CD4-positive, alpha-beta T cell treated with Interleukin-17A for 1 hour (primary cell): Measurements from ENCODE around the gene KIF19.

Experiments used
- DNase-seq: peaks from one replicate; pipeline ENCODE4 v3.0.0-alpha.2; 2020

The KIF19 gene

DNA sequence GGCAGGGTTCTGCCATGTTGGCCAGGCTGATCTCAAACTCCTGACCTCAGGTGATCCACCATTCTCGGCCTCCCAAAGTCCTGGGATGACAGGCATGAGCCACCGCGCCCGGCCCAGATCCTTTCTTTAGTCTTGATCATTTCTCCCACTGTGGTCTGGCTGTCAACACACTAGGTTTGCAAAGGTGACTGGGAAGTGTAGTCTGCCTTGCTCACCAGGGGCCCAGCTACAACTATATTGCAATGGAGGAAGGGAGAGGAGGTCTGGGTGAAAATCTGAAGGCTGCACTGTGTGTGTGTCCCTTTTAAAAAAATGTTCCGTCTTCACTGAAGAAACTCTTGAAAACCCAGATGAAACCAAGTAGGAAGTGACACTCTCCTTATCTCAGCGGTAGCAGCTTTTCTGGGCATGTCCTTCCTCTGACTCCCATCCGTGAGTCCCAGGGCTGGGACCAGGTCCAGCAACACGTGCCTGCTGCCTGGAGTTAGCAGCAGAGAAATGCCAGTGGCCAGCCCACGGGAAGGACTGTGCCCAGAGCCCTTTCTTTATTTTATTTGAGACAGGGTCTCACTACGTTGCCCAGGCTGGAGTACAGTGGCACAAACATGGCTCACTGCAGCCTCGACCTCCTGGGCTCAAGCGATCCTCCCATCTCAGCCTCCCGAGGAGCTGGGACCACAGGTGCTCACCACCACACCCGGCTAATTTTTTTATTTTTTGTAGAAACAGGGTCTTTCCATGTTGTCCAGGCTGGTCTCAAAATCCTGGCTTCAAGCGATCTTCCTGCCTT, 17.8 kb upstream of the KIF19 start:
- DNase-seq: no peak

DNA sequence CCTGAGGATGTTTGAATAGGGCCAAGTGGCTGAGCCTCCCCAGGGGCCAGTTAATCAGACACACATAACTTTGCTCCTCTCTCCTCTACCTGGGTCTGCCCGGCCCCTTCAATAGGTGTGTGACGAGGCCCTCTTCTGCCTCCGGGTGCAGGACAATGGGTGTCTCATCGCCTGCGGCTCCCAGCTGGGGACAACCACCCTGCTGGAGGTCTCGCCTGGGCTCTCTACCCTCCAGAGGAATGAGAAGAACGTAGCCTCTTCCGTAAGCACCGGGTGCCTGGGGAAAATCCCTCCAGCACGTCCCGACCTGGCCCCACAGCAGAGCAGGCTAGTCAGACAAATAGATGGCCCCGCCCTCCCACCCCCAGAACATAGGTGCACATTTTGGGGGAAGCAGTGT, 16.1 kb upstream of the KIF19 start:
- DNase-seq: no peak

DNA sequence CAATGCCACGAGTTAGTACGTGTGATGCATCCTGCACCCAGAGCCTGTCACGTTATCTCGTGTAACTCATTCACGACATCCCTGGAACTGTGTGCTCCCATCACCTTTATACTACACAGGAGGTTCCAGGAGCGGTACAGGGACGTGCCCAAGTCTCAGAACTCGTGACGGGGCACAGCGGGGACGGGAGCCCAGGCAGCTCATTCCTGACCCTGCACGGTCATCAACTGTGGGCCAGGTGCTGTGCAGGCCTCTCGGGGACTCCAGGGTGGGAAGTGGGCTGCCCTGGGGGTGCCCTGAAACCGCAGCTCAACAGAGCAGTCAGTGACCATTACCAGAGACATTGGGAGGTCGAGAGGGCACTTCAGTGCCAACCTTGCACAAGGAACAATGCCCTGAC, 11.1 kb upstream of the KIF19 start:
- DNase-seq: no peak

DNA sequence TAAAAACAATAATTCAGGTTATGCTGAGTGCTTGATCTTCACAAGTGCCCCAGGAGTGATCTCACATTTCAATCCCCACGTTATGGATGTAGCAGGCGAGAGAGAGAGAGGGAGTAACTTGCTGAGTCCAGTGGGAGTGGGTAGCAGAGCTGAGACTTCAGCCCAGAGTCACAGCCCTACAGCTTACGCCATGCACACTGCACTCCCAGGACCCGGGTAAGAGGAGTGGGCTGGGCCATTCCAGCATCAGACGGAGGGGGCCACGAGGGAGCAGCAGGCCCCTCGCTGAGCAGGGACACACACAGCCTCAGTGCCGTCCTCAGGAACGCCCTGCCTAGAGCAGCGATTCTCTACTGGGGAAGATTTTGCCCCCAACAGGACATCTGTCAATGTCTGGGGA, 9.8 kb upstream of the KIF19 start:
- no peak for DNase-seq

DNA sequence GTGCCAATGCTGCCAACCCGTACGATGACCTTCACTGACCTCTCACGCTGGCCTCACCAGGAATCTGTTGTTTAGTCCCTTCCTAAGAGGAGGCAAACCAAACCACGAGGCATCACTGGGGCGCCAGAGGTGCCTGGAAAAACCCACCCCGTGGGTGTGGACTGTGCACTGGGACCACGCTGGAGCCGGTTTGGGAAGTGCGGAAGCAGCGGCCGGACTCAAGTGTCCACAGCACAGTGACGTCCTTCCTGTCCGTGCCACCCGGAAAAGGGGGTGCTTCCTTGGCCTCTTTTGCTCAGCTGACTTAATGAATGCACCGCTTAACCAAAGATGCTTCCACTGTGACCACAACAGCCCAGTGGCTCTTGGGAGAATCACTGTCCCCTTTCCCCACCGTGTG, 9.0 kb upstream of the KIF19 start:
- DNase-seq: no peak

DNA sequence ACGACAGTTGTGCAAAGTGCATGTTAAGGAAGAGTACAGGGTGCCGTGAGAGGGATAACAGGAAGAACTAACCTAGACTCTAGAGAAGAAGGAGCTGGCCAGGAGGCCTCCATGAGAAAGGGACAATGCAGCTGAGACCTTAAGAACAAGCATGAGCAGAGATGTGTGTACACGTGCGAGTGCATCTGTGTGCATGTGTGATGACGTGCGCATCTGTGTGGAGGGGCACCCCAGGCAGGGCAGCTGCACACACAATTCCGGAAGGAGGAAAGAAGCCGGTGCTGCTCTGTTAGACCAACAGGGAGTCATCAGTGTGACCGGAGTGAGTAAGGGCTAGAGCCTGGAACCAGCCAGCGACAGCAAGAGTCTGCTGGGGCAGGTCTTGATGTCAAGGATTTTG, 7.6 kb upstream of the KIF19 start:
- DNase-seq: no peak

DNA sequence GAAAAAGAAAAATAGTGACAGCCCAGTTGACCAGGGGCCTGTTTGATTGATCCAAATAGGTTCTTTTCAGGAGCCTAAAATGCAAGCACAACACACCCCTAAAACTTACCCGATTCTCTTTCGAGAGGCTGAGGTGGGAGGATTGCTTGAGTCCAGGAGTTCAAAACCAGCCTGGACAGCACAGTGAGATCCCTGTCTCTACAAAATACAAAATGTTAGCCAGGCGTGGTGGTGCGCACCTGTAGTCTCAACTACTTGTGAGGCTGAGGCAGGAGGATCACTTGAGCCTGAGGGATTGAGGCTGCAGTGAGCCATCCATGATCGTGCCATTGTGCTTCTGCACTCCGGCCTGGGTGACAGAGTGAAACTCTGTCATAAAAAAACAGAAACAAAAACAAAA, 1.5 kb upstream of the KIF19 start:
- DNase-seq: no peak

DNA sequence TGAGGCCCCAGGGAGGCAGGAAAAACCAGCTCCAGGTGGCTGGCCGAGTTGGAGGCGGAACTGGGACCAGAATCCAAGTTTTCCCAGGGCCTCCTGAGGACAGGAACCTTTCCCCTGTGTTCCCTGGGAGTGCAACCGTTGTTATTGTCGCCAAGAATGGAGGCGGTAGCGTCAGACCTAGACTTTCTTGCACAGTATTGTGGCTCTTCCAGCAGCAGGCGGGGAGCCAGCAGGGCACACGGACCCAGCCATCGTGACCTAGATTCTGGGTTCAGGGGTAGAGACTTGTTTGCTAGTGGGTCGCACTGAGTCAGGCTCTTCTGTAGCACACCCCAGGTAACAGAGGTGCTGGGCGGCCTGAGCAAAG, 667 bp upstream of the KIF19 start:
- no peak for DNase-seq

DNA sequence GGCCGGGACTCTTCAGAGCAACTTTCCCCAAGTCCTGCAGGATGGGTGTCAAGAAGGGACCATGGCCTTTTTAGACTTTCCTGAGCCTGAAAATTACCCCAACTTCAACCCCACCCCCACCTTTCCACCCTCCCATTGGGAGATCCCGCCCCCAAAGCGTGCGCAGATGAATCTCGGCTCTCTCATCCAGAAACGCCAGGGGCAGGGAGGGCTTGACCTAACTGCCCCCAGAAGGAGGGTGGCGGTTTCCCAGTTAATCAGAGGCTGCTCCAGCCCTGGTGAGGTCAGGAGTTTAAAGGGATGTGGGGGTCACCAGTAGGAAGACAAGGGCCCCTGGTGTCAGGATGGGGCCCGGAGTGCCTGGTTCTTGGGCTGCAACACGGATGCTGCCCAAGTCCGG, 480 bp downstream of the KIF19 start:
- no peak for DNase-seq

DNA sequence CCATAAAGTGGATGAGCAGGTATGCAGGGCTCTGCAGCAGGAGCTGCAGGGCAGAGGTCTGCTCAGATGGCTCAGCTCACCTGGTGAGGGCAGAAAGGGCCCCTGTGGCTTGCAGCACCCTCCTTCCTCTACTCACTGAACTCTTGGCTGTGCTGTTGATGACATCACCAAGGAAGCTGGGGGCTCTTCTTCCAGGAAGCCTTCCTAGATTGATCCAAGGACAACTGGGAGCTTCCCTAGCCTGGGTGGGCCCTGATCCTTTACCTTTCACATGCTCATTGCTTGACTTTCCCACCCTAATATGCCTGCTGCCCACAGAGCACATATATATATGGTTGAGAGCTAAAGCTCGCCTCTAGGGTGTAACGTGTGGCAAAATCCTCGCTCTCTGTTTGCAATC, 2.5 kb downstream of the KIF19 start:
- DNase-seq: no peak

DNA sequence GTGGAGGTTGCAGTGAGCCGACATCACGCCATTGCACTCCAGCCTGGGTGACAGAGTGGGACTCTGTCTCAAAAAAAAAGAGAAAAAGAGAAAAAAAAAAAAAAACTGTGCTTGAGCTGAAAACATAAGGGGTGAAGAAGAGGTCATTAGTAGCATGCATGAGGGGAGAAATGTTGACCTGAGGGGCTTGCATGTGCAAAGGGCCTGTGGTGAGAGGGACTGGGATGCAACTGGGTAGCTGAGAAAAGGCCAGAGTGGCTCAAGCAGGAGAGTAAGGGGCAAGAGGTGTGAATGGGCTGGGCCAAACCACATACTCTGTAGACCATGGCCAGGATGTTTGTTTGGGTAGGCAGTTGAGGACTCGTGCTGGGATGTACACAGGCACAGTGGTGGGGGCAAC, 3.4 kb downstream of the KIF19 start:
- no peak for DNase-seq

DNA sequence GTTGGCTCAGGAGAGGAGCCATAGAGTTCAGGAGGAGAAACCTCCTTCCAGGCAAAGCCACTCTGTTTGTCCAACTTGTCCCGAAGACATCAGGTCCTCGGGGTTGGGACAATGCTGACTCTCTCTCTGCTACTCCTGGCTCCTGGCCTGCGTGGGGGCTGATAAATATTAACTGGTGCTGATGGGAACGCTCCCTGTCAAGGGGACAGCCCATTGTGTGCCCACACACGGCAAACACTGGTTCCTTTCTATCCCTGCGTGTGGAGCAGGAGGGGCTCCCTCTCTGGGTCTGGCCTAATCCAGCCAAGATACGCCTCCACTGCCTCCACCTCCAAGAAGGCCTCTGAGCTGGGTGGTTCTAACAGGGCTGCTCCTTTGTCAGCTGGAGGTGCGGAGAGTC, 4.4 kb downstream of the KIF19 start:
- DNase-seq: no peak

DNA sequence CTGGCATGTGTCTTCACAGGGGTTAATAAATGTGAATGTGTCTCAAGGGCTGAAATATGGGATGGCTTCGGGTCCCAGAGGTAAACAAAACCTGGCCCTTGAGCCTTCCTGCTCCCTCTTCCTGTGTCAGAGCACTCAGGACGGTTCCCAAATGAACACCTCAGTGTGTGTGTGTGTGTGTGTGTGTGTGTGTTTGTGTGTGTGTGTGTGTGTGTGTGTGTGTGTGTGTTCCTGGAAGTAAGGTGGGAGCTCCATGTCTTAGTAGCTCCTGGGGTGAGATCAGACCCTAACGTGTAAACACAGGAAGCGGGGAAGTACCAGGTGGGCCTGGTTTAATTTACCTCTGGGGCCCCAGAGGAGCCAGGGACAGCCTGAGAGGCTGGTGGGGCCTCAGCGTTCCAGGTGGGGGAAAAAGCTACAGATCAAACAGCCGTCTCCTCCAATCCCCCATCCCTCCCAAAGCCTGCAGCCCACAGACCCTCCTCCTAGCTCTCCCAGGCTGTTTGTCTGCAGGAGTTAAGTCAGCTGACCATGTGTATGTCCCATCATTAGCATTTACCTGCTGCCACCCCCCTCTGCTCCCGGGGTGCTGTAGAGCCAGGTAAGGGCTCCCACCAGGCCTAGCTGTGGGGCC, 6.1 kb downstream of the KIF19 start:
- DNase-seq: no peak

DNA sequence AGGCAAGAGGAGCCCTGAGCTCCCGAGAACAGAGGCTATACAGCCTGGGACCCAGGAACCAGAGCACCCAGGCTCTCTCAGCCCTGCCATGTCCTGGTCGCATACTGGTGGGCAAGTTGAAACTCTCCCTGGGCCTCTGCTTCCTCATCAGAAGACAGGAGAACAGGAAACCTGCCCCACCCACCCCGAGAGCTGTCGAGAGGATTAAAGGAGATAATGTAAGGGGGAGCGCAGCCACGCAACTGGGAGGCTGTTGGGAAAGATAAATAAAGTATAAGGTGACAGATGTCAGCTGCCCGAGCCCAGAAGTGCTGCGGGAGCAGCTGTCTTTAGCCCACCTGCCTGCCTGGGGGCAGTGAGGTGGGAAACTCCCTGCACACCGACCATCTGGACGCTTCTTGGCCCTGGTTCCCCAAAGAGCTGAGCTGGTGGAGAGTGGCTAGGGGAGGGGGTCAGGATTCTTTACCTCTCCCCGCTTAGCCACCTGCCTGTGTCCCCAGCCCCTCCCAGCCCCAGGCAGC, 6.8 kb downstream of the KIF19 start:
- no peak for DNase-seq

DNA sequence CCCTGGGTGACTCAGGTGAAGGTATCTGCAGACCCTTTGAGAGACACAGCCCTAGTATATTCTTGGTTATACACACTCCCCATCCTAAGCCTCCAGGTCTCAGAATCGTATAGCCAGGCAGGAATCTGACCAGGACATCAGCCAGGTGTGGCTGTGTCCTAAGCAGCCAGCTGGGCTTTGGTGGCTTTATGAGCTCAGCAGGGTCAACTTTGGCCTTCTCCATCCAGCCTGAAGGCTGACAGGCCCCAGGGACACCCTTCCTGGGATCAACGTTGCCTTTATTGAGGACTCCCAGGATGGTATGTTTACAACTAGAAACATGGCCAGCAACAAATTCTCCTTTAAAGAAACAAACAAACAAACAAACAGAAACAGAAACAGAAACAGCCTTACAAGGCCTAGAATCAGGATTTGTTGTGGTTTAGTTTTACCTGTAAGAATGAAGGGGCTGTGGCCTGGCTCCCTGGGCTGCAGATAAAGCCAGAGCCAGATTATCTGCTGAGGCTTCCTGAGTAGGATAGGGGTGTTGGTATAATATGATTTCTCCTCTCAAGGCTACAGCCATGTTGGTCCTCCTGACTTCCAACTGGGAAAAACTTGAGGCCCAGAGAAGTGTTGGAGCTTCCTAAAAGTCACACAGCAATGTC, 8.5 kb downstream of the KIF19 start:
- no peak for DNase-seq

DNA sequence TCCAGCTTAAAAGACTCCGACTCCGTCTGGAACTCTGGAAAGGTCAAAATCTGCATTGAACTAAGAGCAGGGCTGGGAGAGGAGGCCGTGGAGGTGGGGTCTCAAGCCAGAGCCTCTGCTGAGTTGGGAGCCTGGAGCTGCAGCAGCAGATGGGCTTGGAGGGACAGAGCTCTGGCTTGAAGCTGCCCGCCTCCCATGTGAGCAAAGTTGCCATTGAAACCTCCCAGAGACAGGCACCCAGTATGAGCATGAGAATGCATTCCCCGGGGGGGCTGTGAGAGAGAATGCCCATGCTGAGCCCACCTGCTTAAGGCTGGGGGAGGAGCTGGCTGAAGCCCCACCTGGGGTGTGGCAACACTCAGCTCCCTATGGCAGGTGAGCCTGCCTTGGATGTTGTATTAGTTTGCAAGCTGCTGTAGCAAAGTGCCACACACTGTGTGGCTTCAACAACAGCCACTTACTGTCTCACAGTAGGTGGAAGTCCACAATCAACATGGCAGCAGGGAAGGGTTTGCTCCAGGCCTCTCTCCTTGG, 9.6 kb downstream of the KIF19 start:
- DNase-seq: no peak

DNA sequence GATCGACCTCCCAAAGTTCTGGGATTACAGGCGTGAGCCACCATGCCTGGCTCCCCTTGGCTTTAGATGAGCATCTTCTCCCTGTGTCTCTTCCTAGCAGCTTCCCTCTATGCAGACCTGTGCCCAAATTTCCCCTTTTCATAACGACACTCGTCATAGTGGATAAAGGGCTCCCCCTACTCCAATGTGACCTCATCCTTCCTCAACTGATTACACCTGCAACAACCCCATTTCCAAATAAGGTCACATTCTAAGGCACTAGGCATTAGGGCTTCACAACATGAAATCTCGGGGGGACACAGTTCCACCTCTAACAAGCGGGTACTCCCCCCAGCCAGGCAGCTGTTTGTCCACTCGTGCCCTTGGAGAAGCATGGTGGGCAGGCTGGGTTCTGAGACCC, 10.3 kb downstream of the KIF19 start:
- DNase-seq: no peak

DNA sequence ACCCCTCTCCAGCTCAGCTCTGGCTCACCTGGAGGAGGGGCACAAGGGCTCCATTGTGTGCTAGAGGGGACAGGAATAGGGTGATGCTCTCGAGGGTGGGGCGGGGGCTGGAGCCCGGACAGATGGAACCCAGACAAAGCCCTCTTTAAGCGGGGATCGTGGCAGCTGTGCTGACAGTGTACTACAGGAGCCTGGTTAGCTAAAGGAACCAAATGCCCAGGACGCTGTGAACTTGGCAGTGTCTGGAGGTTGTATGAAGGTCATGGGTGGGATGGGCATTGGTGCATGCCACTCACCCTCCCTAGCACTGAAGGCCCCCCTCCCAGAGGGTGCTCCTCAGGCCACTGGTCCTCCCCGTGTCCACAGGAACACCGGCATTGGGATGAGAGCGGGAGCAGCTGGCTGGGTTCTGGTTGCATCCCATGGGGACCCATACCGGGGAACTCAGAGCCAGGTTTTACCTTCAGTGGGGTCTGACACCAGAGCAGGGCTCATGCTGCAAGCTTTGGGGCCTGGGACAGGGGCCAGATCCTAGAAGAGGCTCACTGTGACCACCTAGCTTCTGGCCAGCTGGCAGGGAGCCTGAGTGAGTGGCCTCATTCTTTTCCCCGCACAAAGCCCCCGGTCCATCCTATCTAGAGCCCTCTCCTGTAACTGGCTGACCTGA, 11.9 kb downstream of the KIF19 start:
- DNase-seq: no peak

DNA sequence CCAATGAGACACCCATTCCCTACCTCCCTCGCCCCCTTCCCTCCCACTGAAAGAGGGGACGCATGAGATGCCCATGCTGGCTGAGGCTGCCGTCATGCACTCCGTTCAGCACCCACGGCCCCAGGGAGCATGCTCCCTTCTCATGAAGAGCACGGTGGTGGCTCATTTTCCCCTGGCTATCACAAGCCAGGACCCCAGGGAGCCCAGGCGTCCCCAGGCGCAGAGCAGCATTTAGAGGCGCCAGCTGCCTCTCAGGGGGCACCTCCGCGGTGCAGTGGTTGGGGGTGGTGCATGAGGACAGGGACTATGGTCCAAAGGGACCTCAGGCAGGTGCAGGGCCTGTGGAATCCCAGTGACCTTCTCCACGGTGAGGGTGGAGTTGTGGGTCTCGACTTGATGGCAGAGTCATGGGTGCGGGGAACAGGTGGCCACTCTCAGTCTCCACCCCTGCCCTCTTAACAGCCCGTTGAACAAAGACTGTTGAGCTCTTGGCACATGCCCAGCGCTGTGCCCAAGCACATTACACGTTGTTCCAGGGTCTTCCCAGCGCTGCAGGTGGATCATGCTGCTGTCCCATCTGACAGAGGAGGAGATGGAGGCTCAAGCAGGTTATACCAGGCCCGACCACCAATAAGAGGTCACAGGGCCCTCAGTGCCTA, 13.6 kb downstream of the KIF19 start:
- no peak for DNase-seq

DNA sequence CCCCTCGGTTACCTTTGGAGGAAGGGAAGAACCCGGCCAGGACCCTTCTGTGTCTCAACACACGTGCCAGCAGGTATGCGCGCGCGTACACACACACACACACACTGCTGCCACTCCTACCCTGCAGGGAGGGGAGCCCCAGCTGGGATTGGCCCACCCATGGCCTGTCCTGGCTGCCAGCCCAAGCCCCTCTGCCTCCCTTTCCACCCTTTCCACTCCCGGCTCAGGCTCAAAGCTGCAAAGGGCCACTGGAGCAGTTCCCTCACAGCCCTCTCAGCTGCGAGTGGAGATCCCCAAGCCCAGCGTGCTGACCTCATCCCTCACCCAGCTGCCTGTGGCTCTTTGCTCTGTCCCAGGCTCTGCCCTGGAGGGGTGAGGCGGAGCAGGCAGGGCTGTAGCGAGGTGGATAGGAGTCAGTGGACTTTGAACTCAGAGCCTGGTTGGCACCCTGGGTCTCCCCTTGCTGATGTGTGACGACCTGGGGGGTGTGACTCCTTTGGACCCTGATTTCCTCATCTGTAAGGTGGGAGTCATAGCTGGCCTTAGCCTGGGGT, 14.5 kb downstream of the KIF19 start:
- no peak for DNase-seq

DNA sequence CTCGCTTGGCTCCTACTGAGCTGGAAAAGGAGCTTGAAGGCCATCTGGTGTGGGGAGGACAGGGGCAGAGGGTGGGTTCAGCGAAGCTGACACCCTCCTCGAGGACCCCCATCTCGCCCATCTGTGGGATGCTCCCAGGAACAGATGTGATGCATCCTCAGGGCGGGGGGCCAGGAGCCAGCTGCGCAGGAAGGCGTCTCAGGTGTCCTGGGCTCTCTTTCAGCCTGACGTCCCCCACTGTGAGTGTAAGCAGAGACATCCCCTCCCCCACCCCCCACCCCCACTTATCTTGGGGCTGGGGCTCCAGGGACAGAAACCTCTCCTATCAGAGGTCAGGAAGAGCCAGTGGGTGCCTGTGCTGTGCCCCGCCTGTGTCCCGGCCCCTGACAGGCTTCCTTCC, 16.2 kb downstream of the KIF19 start:
- DNase-seq: no peak

DNA sequence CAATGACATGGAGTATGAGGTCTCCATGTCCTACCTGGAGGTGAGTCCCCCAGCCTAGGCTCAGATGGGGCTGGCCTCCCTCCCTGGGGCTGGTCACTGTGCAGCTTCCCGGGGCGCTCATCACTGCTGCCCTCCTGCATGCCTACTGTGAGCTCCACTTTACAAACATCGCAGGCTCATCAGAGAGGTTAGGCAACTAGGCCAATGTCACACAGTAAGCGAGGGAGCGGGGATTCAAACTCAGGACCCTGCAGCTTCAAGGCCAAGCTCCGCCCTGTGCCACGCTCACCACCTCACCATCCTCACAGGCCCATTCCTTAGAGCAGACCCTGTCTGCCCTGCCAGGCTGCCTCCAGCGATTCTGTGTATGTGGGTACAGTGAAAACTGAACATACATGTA, 17.1 kb downstream of the KIF19 start:
- no peak for DNase-seq
